ENCODE results near the gene COL5A3. TPM values are rescaled to one million over a fixed set of nuclear protein-coding genes. Genes with fewer than 3 reads are reported as not detected.

The COL5A3 gene
- total RNA-seq (10 to 100 TPM in 1 of 9 donors, 1 to 10 TPM in 7, under 1 TPM in 1; 0.61 to 12.4 (median 6.7) TPM), polyA plus RNA-seq (10 to 100 TPM in 2 of 3 donors, 1 to 10 TPM in 1; 1.5 to 26.2 (median 18.2) TPM)
- long read RNA-seq, donor 1, result 0 reads
- long read RNA-seq, donor 2, result 0 reads
- long read RNA-seq, donor 3, result 0 reads
- long read RNA-seq, donor 4, result 0 reads
- long read RNA-seq, donor 5, full-length matches to known transcripts, result 1 of 9 reads
- long read RNA-seq, donor 5, partial matches to known transcripts, result 3 of 9 reads
- long read RNA-seq, donor 5, other reads (novel, unspliced or antisense), result 5 of 9 reads
- long read RNA-seq, donor 6, result 0 reads
- long read RNA-seq, donor 7, result 0 reads
- long read RNA-seq, donor 8, result 0 reads
- long read RNA-seq, donor 9, result 0 reads
- long read RNA-seq, donor 10, result 0 reads

GRCh38 chr19:10010247-10010691 is at the start of gene COL5A3:
COL5A3 (minus strand) TSS chr19:10010504; CDS start chr19:10010385, 119 bp downstream.
- peaks cover 11 to 12% of the 10 kb centered on the region in 2 donors for H3K4me1 ChIP-seq (replicated peaks in 1 of 2)
- intact Hi-C loops (cut with DNase I), result no loop called here

GRCh38 chr19:10052602-10053360 is 42.5 kb upstream of the COL5A3 start:
- Histone ChIP-seq H3K27ac (no peak overlapping the region), H3K9me3 (replicated peaks in 1 of 3) (no peaks in the 10 kb centered on the region), H3K27me3 (no peaks in the 10 kb centered on the region), H3K4me3 (no peak overlapping the region), H3K4me1 (replicated peaks in 1 of 2) (no peaks in the 10 kb centered on the region), H3K36me3 (replicated peaks in 1 of 2) (no peaks in the 10 kb centered on the region)
- intact Hi-C loops (cut with DNase I), result no loop called here
- TF ChIP-seq POLR2A (IDR thresholded peaks at IDR 0.05) (no peak), CTCF (IDR thresholded peaks at IDR 0.05) (no peak)
- DNase-seq, result no peak
- 71 to 85% (median 76%) methylated on average over 6 to 21 of the region's 21 CpGs for whole genome bisulfite sequencing, 4 donors

More at GRCh38 chr19:10010247-10010691, at the start of gene COL5A3:
- Histone ChIP-seq H3K36me3 (replicated peaks in 1 of 2) (no peaks in the 10 kb centered on the region), H3K27ac (peak within 1 kb of the TSS in 1 of 5 donors; percentile 87), H3K27me3 (peaks cover 28% of the 10 kb centered on the region), H3K9me3 (replicated peaks in 1 of 3) (no peaks in the 10 kb centered on the region), H3K4me3 (peak within 1 kb of the TSS in 2 of 4 donors; percentile 13 to 58)
- peak in 5 of 7 donors; percentile 40 to 60 (median 41) for DNase-seq
- TF ChIP-seq CTCF (IDR thresholded peaks at IDR 0.05) (no peak), POLR2A (IDR thresholded peaks at IDR 0.05) (no peak)
- 0 to 4% (median 1%) methylated on average over 5 to 38 of the region's 38 CpGs for WGBS, 4 donors

GRCh38 chr19:10049626-10050025 is 39.3 kb upstream of the COL5A3 start:
- no peak overlapping the region for H3K4me3 ChIP-seq
- H3K4me1 ChIP-seq (replicated peaks in 1 of 2), result no peaks in the 10 kb centered on the region
- no peak overlapping the region for H3K27ac ChIP-seq
- no peaks in the 10 kb centered on the region for H3K27me3 ChIP-seq
- H3K36me3 ChIP-seq (replicated peaks in 1 of 2), result no peaks in the 10 kb centered on the region
- H3K9me3 ChIP-seq (replicated peaks in 1 of 3), result no peaks in the 10 kb centered on the region
- no peak for TF ChIP-seq POLR2A (IDR thresholded peaks at IDR 0.05)
- no peak for TF ChIP-seq CTCF (IDR thresholded peaks at IDR 0.05)
- 39 to 86% (median 63%) methylated on average over 1 to 2 of the region's 2 CpGs for WGBS, 4 donors
- no peak for DNase-seq
- intact Hi-C loops (cut with DNase I), result no loop called here

GRCh38 chr19:10045371-10045770 is 35.1 kb upstream of the COL5A3 start:
- Histone ChIP-seq H3K27me3 (no peaks in the 10 kb centered on the region), H3K27ac (no peak overlapping the region), H3K4me3 (no peak overlapping the region), H3K4me1 (replicated peaks in 1 of 2) (no peaks in the 10 kb centered on the region), H3K9me3 (replicated peaks in 1 of 3) (peaks cover 0 to 25% (median 0%) of the 10 kb centered on the region in 3 donors), H3K36me3 (replicated peaks in 1 of 2) (no peaks in the 10 kb centered on the region)
- no peak for DNase-seq
- WGBS, 4 donors, result 10 to 63% (median 49%) methylated on average over 1 of the region's 1 CpG
- intact Hi-C loops (cut with DNase I), result no loop called here
- TF ChIP-seq CTCF (IDR thresholded peaks at IDR 0.05) (no peak), POLR2A (IDR thresholded peaks at IDR 0.05) (no peak)
